K562 (cell line): ENCODE measurements around the gene TTC16. TPM values are rescaled to one million over a fixed set of nuclear protein-coding genes. Genes with fewer than 3 reads are reported as not detected.
A peak's percentile ranks its signal among the peaks of the same experiment; 100 is the strongest.

ENCODE experiments used
- E2F3 ChIP-seq: fragments of 250-450 bp; sonication (Bioruptor Pico); IDR thresholded peaks from 2 replicates; pipeline ENCODE4 v1.4.0; 2020; ENCODE audit warnings: mild to moderate bottlenecking
- ESRRB ChIP-seq: fragments of 250-450 bp; sonication (Bioruptor Pico); IDR thresholded peaks from 2 replicates; pipeline ENCODE4 v1.5.0; 2020; ENCODE audit warnings: mild to moderate bottlenecking, moderate library complexity, borderline replicate concordance
- RBFOX2 ChIP-seq: fragments of 200-400 bp; formaldehyde crosslinking; IDR thresholded peaks from 2 replicates; pipeline ENCODE4 v1.6.1; 2017; ENCODE audit warnings: low read depth, mild to moderate bottlenecking, low read length, moderate library complexity
- SIN3A ChIP-seq, 2 experiments: fragments of 150-350 bp in 1 of 2; IDR thresholded peaks; 2 replicates each; pipeline ENCODE4 v1.6.1; 2011 to 2016; ENCODE audit warnings: borderline replicate concordance in 2 of 2, low read depth in 2 of 2, low read length in 2 of 2, mild to moderate bottlenecking in 2 of 2, moderate library complexity in 2 of 2; ENCODE audit not compliant: control insufficient read depth in 1 of 2
- SMAD4 ChIP-seq: fragments of 250-450 bp; sonication (Bioruptor Pico); conservative IDR thresholded peaks from 2 replicates; pipeline ENCODE4 v1.8.0; 2021; ENCODE audit warnings: inconsistent platforms, mild to moderate bottlenecking, moderate library complexity
- TBL1XR1 ChIP-seq, 2 experiments: IDR thresholded peaks; 2 replicates each; pipeline ENCODE4 v1.6.1; 2012; ENCODE audit warnings: improper control_type of control experiment in 2 of 2, low read length in 2 of 2, mild to moderate bottlenecking in 1 of 2
- XRCC5 ChIP-seq: fragments of 200-400 bp; formaldehyde crosslinking; IDR thresholded peaks from 2 replicates; pipeline ENCODE4 v1.6.1; 2017; ENCODE audit warnings: low read depth, mild to moderate bottlenecking, low read length
- ZNF12 ChIP-seq: sonication (generic); formaldehyde crosslinking; IDR thresholded peaks from 2 replicates; pipeline ENCODE4 v1.4.0; 2020; ENCODE audit warnings: mild to moderate bottlenecking, missing genetic modification reagents
- polyA plus RNA-seq, 8 experiments: library from polyadenylated mRNA; depleted of rRNA in 4 of 8; stranded (reverse) in 5 of 8; unstranded in 3 of 8; fragments of >200 nt; fragmentation: Nextera tagmentation in 2 of 8; fragmentation: Illumina TruSeq in 1 of 8; extraction: Ambion mirVana in 2 of 8; extraction: Trizol in 1 of 8; gene quantifications; 2 replicates each; pipeline versions ENCODE4 v1.2.1 to v1.2.3, GENCODE V29; 2011 to 2014; ENCODE audit warnings: inconsistent platforms in 1 of 8, missing spikeins in 1 of 8
- total RNA-seq, 7 experiments: library from RNA; depleted of rRNA in 6 of 7; stranded (reverse); fragments of >200 nt in 6 of 7; fragmentation: Illumina TruSeq in 2 of 7; extraction: Trizol in 2 of 7; gene quantifications; 2 replicates each; pipeline versions ENCODE4 v1.2.1 to v1.2.3, GENCODE V29; 2011 to 2021; ENCODE audit warnings: low replicate concordance in 1 of 7
- TF ChIP-seq, protein P1 (sequence below): sonication (generic); formaldehyde crosslinking; IDR thresholded peaks from 2 replicates; pipeline ENCODE4 v1.8.0; 2023; ENCODE audit warnings: mild to moderate bottlenecking, missing genetic modification reagents
- TF ChIP-seq, protein P2 (sequence below), 2 experiments: fragments of 450-650 bp in 1 of 2; IDR thresholded peaks; 2 replicates each; pipeline ENCODE4 v1.6.1; 2011 to 2017; ENCODE audit warnings: low read depth in 2 of 2, antibody characterized with exemption in 1 of 2, borderline replicate concordance in 1 of 2, low read length in 1 of 2, mild to moderate bottlenecking in 1 of 2, mixed read lengths in 1 of 2; ENCODE audit not compliant: control insufficient read depth in 1 of 2
- TF ChIP-seq, protein P3 (sequence below), 3 experiments: fragments of 200-800 bp in 1 of 3; fragments of 250-450 bp in 1 of 3; fragments of 450-650 bp in 1 of 3; sonication (Bioruptor Pico) in 1 of 3; sonication (Bioruptor generic) in 1 of 3; formaldehyde crosslinking in 1 of 3; IDR thresholded peaks; 2 replicates each; pipeline versions ENCODE4 v1.6.1 to v1.8.0; 2016 to 2022; ENCODE audit warnings: mild to moderate bottlenecking in 2 of 3, missing genetic modification characterization in 2 of 3, missing compliant biosample characterization in 1 of 3, moderate library complexity in 1 of 3

Gene TTC16
- total and polyA plus RNA-seq, 9 of the 15 experiments (the other 6 are each of a cell fraction or from before 2014, with no cell fraction given): 0.11 TPM; not detected in 8

DNA sequence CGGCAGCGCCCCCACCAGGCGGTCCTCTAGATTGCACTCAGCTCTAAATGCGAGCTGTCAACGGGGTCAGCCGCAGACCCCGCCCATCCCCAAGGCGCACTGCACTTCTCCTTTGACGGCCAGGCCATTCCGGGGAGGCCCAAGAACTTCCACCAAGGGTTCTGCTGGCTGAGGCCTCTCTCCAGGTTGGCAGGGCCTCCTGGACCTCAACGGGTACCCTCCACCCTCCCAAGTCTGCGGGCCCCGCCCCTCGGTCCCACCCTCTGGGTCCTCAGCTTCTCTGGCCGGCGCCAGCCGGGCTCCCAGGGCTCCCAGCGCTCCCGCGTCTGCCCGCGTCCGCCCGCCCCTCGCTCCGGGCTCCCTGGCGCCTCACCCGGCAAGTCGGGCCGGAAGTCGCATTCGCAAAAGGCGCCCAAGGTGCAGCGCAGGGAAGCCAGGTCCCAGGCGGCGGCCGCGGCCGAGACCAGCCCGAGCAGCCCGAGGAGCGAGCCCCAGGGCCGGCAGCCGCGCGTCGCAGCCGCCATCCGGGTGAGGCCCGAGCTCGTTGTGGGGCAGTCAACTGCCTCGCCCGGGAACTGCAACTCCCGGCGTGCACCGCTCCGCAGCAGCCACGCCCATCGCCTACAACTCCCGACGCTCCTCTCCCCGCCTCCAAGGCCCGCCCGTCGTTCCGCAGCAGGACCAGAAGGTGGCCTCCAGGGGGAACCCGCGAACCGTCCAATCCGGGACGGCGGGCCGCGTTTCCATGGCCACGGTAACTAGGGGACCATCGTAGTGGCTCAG lies 19.1 kb downstream of the TTC16 start, which contains the start of gene TOR2A (continued):
- TF ChIP-seq, protein P1, sequence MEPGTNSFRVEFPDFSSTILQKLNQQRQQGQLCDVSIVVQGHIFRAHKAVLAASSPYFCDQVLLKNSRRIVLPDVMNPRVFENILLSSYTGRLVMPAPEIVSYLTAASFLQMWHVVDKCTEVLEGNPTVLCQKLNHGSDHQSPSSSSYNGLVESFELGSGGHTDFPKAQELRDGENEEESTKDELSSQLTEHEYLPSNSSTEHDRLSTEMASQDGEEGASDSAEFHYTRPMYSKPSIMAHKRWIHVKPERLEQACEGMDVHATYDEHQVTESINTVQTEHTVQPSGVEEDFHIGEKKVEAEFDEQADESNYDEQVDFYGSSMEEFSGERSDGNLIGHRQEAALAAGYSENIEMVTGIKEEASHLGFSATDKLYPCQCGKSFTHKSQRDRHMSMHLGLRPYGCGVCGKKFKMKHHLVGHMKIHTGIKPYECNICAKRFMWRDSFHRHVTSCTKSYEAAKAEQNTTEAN (CRISPR knock-in tag): 0 out of 2 replicates have a peak, but pooled peaks have one; percentile 12
- TF ChIP-seq, protein P2, sequence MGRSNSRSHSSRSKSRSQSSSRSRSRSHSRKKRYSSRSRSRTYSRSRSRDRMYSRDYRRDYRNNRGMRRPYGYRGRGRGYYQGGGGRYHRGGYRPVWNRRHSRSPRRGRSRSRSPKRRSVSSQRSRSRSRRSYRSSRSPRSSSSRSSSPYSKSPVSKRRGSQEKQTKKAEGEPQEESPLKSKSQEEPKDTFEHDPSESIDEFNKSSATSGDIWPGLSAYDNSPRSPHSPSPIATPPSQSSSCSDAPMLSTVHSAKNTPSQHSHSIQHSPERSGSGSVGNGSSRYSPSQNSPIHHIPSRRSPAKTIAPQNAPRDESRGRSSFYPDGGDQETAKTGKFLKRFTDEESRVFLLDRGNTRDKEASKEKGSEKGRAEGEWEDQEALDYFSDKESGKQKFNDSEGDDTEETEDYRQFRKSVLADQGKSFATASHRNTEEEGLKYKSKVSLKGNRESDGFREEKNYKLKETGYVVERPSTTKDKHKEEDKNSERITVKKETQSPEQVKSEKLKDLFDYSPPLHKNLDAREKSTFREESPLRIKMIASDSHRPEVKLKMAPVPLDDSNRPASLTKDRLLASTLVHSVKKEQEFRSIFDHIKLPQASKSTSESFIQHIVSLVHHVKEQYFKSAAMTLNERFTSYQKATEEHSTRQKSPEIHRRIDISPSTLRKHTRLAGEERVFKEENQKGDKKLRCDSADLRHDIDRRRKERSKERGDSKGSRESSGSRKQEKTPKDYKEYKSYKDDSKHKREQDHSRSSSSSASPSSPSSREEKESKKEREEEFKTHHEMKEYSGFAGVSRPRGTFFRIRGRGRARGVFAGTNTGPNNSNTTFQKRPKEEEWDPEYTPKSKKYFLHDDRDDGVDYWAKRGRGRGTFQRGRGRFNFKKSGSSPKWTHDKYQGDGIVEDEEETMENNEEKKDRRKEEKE (IDR thresholded peaks at IDR 0.05; ENCODE audit: borderline replicate concordance in 1 of 2, control insufficient read depth in 1 of 2, low read depth in 2 of 2, low read length in 1 of 2): 0 out of 4 replicates have a peak, but pooled peaks of 1 of the 2 experiments have one; percentile 63
- TF ChIP-seq, protein P3, sequence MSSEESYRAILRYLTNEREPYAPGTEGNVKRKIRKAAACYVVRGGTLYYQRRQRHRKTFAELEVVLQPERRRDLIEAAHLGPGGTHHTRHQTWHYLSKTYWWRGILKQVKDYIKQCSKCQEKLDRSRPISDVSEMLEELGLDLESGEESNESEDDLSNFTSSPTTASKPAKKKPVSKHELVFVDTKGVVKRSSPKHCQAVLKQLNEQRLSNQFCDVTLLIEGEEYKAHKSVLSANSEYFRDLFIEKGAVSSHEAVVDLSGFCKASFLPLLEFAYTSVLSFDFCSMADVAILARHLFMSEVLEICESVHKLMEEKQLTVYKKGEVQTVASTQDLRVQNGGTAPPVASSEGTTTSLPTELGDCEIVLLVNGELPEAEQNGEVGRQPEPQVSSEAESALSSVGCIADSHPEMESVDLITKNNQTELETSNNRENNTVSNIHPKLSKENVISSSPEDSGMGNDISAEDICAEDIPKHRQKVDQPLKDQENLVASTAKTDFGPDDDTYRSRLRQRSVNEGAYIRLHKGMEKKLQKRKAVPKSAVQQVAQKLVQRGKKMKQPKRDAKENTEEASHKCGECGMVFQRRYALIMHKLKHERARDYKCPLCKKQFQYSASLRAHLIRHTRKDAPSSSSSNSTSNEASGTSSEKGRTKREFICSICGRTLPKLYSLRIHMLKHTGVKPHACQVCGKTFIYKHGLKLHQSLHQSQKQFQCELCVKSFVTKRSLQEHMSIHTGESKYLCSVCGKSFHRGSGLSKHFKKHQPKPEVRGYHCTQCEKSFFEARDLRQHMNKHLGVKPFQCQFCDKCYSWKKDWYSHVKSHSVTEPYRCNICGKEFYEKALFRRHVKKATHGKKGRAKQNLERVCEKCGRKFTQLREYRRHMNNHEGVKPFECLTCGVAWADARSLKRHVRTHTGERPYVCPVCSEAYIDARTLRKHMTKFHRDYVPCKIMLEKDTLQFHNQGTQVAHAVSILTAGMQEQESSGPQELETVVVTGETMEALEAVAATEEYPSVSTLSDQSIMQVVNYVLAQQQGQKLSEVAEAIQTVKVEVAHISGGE (CRISPR knock-in tag; IDR thresholded peaks at IDR 0.05): peak; percentile 55 to 89 (median 66); a peak in 4 of 6 replicates
- TF ChIP-seq ESRRB (CRISPR knock-in tag): no peak
- peak in 1 of 2 experiments; percentile 25; a peak in 1 of 4 replicates for TF ChIP-seq TBL1XR1 (IDR thresholded peaks at IDR 0.05; ENCODE audit: low read length in 2 of 2)
- TF ChIP-seq XRCC5: peak; percentile 89; the same call in 1 of the 2 replicates
- TF ChIP-seq RBFOX2: peak; percentile 97
- peak; percentile 17; the same call in 1 of the 2 replicates for TF ChIP-seq ZNF12 (CRISPR knock-in tag)
- peak; percentile 75 for TF ChIP-seq SMAD4 (CRISPR knock-in tag)
- TF ChIP-seq SIN3A (IDR thresholded peaks at IDR 0.05; ENCODE audit: borderline replicate concordance in 2 of 2, control insufficient read depth in 1 of 2, low read depth in 2 of 2, low read length in 2 of 2): peak; percentile 45 to 79; a peak in 1 of 4 replicates
- TF ChIP-seq E2F3: 0 out of 2 replicates have a peak, but pooled peaks have one; percentile 35
